ENCODE data around the gene CACNG7.

The CACNG7 gene

GRCh38 chr19:53978975-53979801 is 70.1 kb downstream of the CACNG7 start:
- H3K9me3 ChIP-seq (ENCODE audit: low read length), result no peaks in the 10 kb centered on the region
- H3K27ac ChIP-seq (ENCODE audit: low read depth, low read length), result no peak overlapping the region
- H3K27me3 ChIP-seq (ENCODE audit: control insufficient read depth in 1 of 2, insufficient read depth in 2 of 2, low read length in 2 of 2), result peaks cover 44 to 59% of the 10 kb centered on the region in 2 donors
- no peaks in the 10 kb centered on the region for H3K36me3 ChIP-seq (ENCODE audit: insufficient read depth, low read length)
- H3K9ac ChIP-seq (ENCODE audit: low read length), result no peak overlapping the region
- no peaks in the 10 kb centered on the region for H3K4me1 ChIP-seq (ENCODE audit: insufficient read depth, low read length)
- no peak overlapping the region for H3K4me3 ChIP-seq (ENCODE audit: low read depth in 1 of 2, low read length in 2 of 2)

- peaks cover 49 to 67% of the 10 kb centered on the region in 2 donors for H3K27me3 ChIP-seq (ENCODE audit: control insufficient read depth in 1 of 2, insufficient read depth in 2 of 2, low read length in 2 of 2)
- H3K4me1 ChIP-seq (ENCODE audit: insufficient read depth, low read length), result no peaks in the 10 kb centered on the region
- no peak overlapping the region for H3K4me3 ChIP-seq (ENCODE audit: low read depth in 1 of 2, low read length in 2 of 2)
- H3K36me3 ChIP-seq (ENCODE audit: insufficient read depth, low read length), result no peaks in the 10 kb centered on the region
- no peaks in the 10 kb centered on the region for H3K9me3 ChIP-seq (ENCODE audit: low read length)
- H3K27ac ChIP-seq (ENCODE audit: low read depth, low read length), result no peak overlapping the region
- no peak overlapping the region for H3K9ac ChIP-seq (ENCODE audit: low read length)
These were observed 71.7 kb downstream of the CACNG7 start for GRCh38 chr19:53980539-53981375.

- H3K4me3 ChIP-seq (ENCODE audit: low read depth in 1 of 2, low read length in 2 of 2), result no peak overlapping the region
- no peak overlapping the region for H3K27ac ChIP-seq (ENCODE audit: low read depth, low read length)
- peaks cover 44 to 67% of the 10 kb centered on the region in 2 donors for H3K27me3 ChIP-seq (ENCODE audit: control insufficient read depth in 1 of 2, insufficient read depth in 2 of 2, low read length in 2 of 2)
- no peaks in the 10 kb centered on the region for H3K36me3 ChIP-seq (ENCODE audit: insufficient read depth, low read length)
- no peaks in the 10 kb centered on the region for H3K9me3 ChIP-seq (ENCODE audit: low read length)
- H3K9ac ChIP-seq (ENCODE audit: low read length), result no peak overlapping the region
- H3K4me1 ChIP-seq (ENCODE audit: insufficient read depth, low read length), result no peaks in the 10 kb centered on the region
These were observed 72.4 kb downstream of the CACNG7 start for GRCh38 chr19:53981376-53981951.

- no peak overlapping the region for H3K4me3 ChIP-seq (ENCODE audit: low read depth in 1 of 2, low read length in 2 of 2)
- H3K27ac ChIP-seq (ENCODE audit: low read depth, low read length), result no peak overlapping the region
- no peak overlapping the region for H3K9ac ChIP-seq (ENCODE audit: low read length)
- H3K9me3 ChIP-seq (ENCODE audit: low read length), result no peaks in the 10 kb centered on the region
- H3K27me3 ChIP-seq (ENCODE audit: control insufficient read depth in 1 of 2, insufficient read depth in 2 of 2, low read length in 2 of 2), result peaks cover 43 to 63% of the 10 kb centered on the region in 2 donors
- no peaks in the 10 kb centered on the region for H3K4me1 ChIP-seq (ENCODE audit: insufficient read depth, low read length)
- no peaks in the 10 kb centered on the region for H3K36me3 ChIP-seq (ENCODE audit: insufficient read depth, low read length)
These were observed 72.9 kb downstream of the CACNG7 start for GRCh38 chr19:53982001-53982451.

GRCh38 chr19:53982611-53983010 is 73.5 kb downstream of the CACNG7 start:
- H3K36me3 ChIP-seq (ENCODE audit: insufficient read depth, low read length), result no peaks in the 10 kb centered on the region
- no peaks in the 10 kb centered on the region for H3K9me3 ChIP-seq (ENCODE audit: low read length)
- peaks cover 43 to 61% of the 10 kb centered on the region in 2 donors for H3K27me3 ChIP-seq (ENCODE audit: control insufficient read depth in 1 of 2, insufficient read depth in 2 of 2, low read length in 2 of 2)
- H3K27ac ChIP-seq (ENCODE audit: low read depth, low read length), result no peak overlapping the region
- no peaks in the 10 kb centered on the region for H3K4me1 ChIP-seq (ENCODE audit: insufficient read depth, low read length)
- no peak overlapping the region for H3K4me3 ChIP-seq (ENCODE audit: low read depth in 1 of 2, low read length in 2 of 2)
- no peak overlapping the region for H3K9ac ChIP-seq (ENCODE audit: low read length)

- H3K27ac ChIP-seq (ENCODE audit: low read depth, low read length), result no peak overlapping the region
- H3K4me3 ChIP-seq (ENCODE audit: low read depth in 1 of 2, low read length in 2 of 2), result no peak overlapping the region
- H3K9ac ChIP-seq (ENCODE audit: low read length), result no peak overlapping the region
- H3K9me3 ChIP-seq (ENCODE audit: low read length), result no peaks in the 10 kb centered on the region
- peaks cover 39 to 54% of the 10 kb centered on the region in 2 donors for H3K27me3 ChIP-seq (ENCODE audit: control insufficient read depth in 1 of 2, insufficient read depth in 2 of 2, low read length in 2 of 2)
- H3K36me3 ChIP-seq (ENCODE audit: insufficient read depth, low read length), result no peaks in the 10 kb centered on the region
- no peaks in the 10 kb centered on the region for H3K4me1 ChIP-seq (ENCODE audit: insufficient read depth, low read length)
These were observed 74.6 kb downstream of the CACNG7 start for GRCh38 chr19:53983457-53984289.

- Histone ChIP-seq H3K27me3 (ENCODE audit: control insufficient read depth in 1 of 2, insufficient read depth in 2 of 2, low read length in 2 of 2) (peaks cover 24 to 39% of the 10 kb centered on the region in 2 donors), H3K4me3 (ENCODE audit: low read depth in 1 of 2, low read length in 2 of 2) (no peak overlapping the region), H3K27ac (ENCODE audit: low read depth, low read length) (no peak overlapping the region), H3K36me3 (ENCODE audit: insufficient read depth, low read length) (no peaks in the 10 kb centered on the region), H3K9ac (ENCODE audit: low read length) (no peak overlapping the region), H3K9me3 (ENCODE audit: low read length) (no peaks in the 10 kb centered on the region), H3K4me1 (ENCODE audit: insufficient read depth, low read length) (no peaks in the 10 kb centered on the region)
These were observed 76.8 kb downstream of the CACNG7 start for GRCh38 chr19:53985863-53986262.

GRCh38 chr19:53988981-53989380 is 79.9 kb downstream of the CACNG7 start:
- Histone ChIP-seq H3K4me3 (ENCODE audit: low read depth in 1 of 2, low read length in 2 of 2) (no peak overlapping the region), H3K27me3 (ENCODE audit: control insufficient read depth in 1 of 2, insufficient read depth in 2 of 2, low read length in 2 of 2) (peaks cover 27 to 47% of the 10 kb centered on the region in 2 donors), H3K9ac (ENCODE audit: low read length) (no peak overlapping the region), H3K4me1 (ENCODE audit: insufficient read depth, low read length) (no peaks in the 10 kb centered on the region), H3K36me3 (ENCODE audit: insufficient read depth, low read length) (no peaks in the 10 kb centered on the region), H3K9me3 (ENCODE audit: low read length) (no peaks in the 10 kb centered on the region), H3K27ac (ENCODE audit: low read depth, low read length) (no peak overlapping the region)

GRCh38 chr19:53989600-53990533 is 80.8 kb downstream of the CACNG7 start:
- H3K27me3 ChIP-seq (ENCODE audit: control insufficient read depth in 1 of 2, insufficient read depth in 2 of 2, low read length in 2 of 2), result peaks cover 23 to 46% of the 10 kb centered on the region in 2 donors
- no peak overlapping the region for H3K27ac ChIP-seq (ENCODE audit: low read depth, low read length)
- H3K36me3 ChIP-seq (ENCODE audit: insufficient read depth, low read length), result no peaks in the 10 kb centered on the region

More at GRCh38 chr19:53989600-53990533, 80.8 kb downstream of the CACNG7 start:
- Histone ChIP-seq H3K4me1 (ENCODE audit: insufficient read depth, low read length) (no peaks in the 10 kb centered on the region), H3K9ac (ENCODE audit: low read length) (no peak overlapping the region), H3K4me3 (ENCODE audit: low read depth in 1 of 2, low read length in 2 of 2) (no peak overlapping the region), H3K9me3 (ENCODE audit: low read length) (no peaks in the 10 kb centered on the region)
